H9 (cell line): ENCODE measurements around the gene GTF2B. TPM values are rescaled to one million over a fixed set of nuclear protein-coding genes. Genes with fewer than 3 reads are reported as not detected.
A peak's percentile ranks its signal among the peaks of the same experiment; 100 is the strongest.

Experiments
- DNase-seq: peaks from one replicate; pipeline ENCODE4 v3.0.0-alpha.2; 2017
- H2AFZ ChIP-seq: one replicate; pipeline ENCODE4 v1.6.1; 2013; ENCODE audit warnings: mild to moderate bottlenecking, low read length, control low read depth, moderate library complexity
- H2AK5ac ChIP-seq: 2 replicates; pipeline ENCODE4 v1.6.1; 2013; ENCODE audit warnings: low read length, control low read depth, mixed read lengths; ENCODE audit not compliant: insufficient read length
- H2BK120ac ChIP-seq: one replicate; pipeline ENCODE4 v1.6.1; 2013; ENCODE audit warnings: low read depth, mild to moderate bottlenecking, low read length, control low read depth, inconsistent platforms; ENCODE audit not compliant: poor library complexity, severe bottlenecking
- H2BK12ac ChIP-seq: 2 replicates; pipeline ENCODE4 v1.6.1; 2013; ENCODE audit warnings: low read length, control low read depth, mixed read lengths, low read depth; ENCODE audit not compliant: insufficient read length
- H2BK15ac ChIP-seq: 2 replicates; pipeline ENCODE4 v1.6.1; 2013; ENCODE audit warnings: low read depth, low read length, control low read depth
- H2BK20ac ChIP-seq: one replicate; pipeline ENCODE4 v1.6.1; 2013; ENCODE audit warnings: low read depth, mild to moderate bottlenecking, low read length, control low read depth, inconsistent platforms; ENCODE audit not compliant: poor library complexity, severe bottlenecking
- H2BK5ac ChIP-seq: 2 replicates; pipeline ENCODE4 v1.6.1; 2013; ENCODE audit warnings: low read length, control low read depth, mixed read lengths; ENCODE audit not compliant: insufficient read length
- H3K14ac ChIP-seq: 2 replicates; pipeline ENCODE4 v1.6.1; 2013; ENCODE audit warnings: low read length, control low read depth; ENCODE audit not compliant: insufficient read depth
- H3K18ac ChIP-seq: 2 replicates; pipeline ENCODE4 v1.6.1; 2013; ENCODE audit warnings: low read depth, mild to moderate bottlenecking, mixed read lengths, low read length, control low read depth; ENCODE audit not compliant: insufficient read length
- H3K23ac ChIP-seq: 2 replicates; pipeline ENCODE4 v1.6.1; 2013; ENCODE audit warnings: low read length, control low read depth, mixed read lengths, low read depth; ENCODE audit not compliant: insufficient read length
- H3K23me2 ChIP-seq: 2 replicates; pipeline ENCODE4 v1.6.1; 2013; ENCODE audit warnings: low read depth, mild to moderate bottlenecking, mixed read lengths, low read length, control low read depth; ENCODE audit not compliant: insufficient read length, poor library complexity, severe bottlenecking
- H3K27ac ChIP-seq: 2 replicates; pipeline ENCODE4 v1.5.1; 2013; ENCODE audit warnings: low read length, control low read depth, mixed read lengths, low read depth; ENCODE audit not compliant: insufficient read length
- H3K27me3 ChIP-seq: 2 replicates; pipeline ENCODE4 v1.6.1; 2013; ENCODE audit warnings: low read length, control low read depth, inconsistent platforms; ENCODE audit not compliant: insufficient read depth
- H3K4ac ChIP-seq: 2 replicates; pipeline ENCODE4 v1.6.1; 2013; ENCODE audit warnings: low read depth, mild to moderate bottlenecking, control low read depth, inconsistent platforms, low read length, moderate library complexity
- H3K4me1 ChIP-seq: 2 replicates; pipeline ENCODE4 v1.6.1; 2013; ENCODE audit warnings: low read length, control low read depth, inconsistent platforms; ENCODE audit not compliant: insufficient read depth
- H3K4me2 ChIP-seq: 2 replicates; pipeline ENCODE4 v1.6.1; 2013; ENCODE audit warnings: low read length, control low read depth, mixed read lengths; ENCODE audit not compliant: insufficient read length, insufficient read depth
- H3K56ac ChIP-seq: 2 replicates; pipeline ENCODE4 v1.6.1; 2013; ENCODE audit warnings: low read depth, mild to moderate bottlenecking, mixed read lengths, low read length, control low read depth; ENCODE audit not compliant: insufficient read length
- H3K79me1 ChIP-seq: 2 replicates; pipeline ENCODE4 v1.6.1; 2013; ENCODE audit warnings: low read depth, mild to moderate bottlenecking, moderate library complexity, low read length, control low read depth, inconsistent platforms; ENCODE audit not compliant: insufficient read depth, poor library complexity, severe bottlenecking
- H3K79me2 ChIP-seq: 2 replicates; pipeline ENCODE4 v1.6.1; 2013; ENCODE audit warnings: low read length, control low read depth, inconsistent platforms; ENCODE audit not compliant: insufficient read depth
- H3K9ac ChIP-seq: 2 replicates; pipeline ENCODE4 v1.6.1; 2013; ENCODE audit warnings: low read length, control low read depth, mixed read lengths; ENCODE audit not compliant: insufficient read length; ENCODE audit errors: extremely low read depth
- H3K9me3 ChIP-seq: one replicate; pipeline ENCODE4 v1.6.1; 2013; ENCODE audit warnings: low read depth, low read length, inconsistent platforms; ENCODE audit not compliant: control insufficient read depth
- H3T11ph ChIP-seq: one replicate; pipeline ENCODE4 v1.6.1; 2013; ENCODE audit warnings: mild to moderate bottlenecking, low read length, control low read depth, inconsistent platforms
- H4K20me1 ChIP-seq: one replicate; pipeline ENCODE4 v1.6.1; 2013; ENCODE audit not compliant: control insufficient read depth, insufficient read length, insufficient read depth
- H4K5ac ChIP-seq: 2 replicates; pipeline ENCODE4 v1.6.1; 2013; ENCODE audit warnings: low read depth, mild to moderate bottlenecking, mixed read lengths, low read length, control low read depth; ENCODE audit not compliant: insufficient read length
- H4K8ac ChIP-seq: replicated peaks from 2 replicates; pipeline ENCODE4 v1.6.1; 2013; ENCODE audit warnings: low read length, control low read depth, mixed read lengths, low read depth; ENCODE audit not compliant: insufficient read length
- H4K91ac ChIP-seq: 2 replicates; pipeline ENCODE4 v1.6.1; 2013; ENCODE audit warnings: low read depth, mild to moderate bottlenecking, moderate library complexity, mixed read lengths, low read length, control low read depth; ENCODE audit not compliant: insufficient read length
- H3K27ac Mint-ChIP-seq, 3 experiments: 2 replicates in 2 of 3; 3 replicates in 1 of 3; pipeline ENCODE4 v1.8.0; 2020 to 2021; ENCODE audit warnings: mixed read lengths in 3 of 3, mild to moderate bottlenecking in 1 of 3, moderate library complexity in 1 of 3
- H3K27me3 Mint-ChIP-seq: 2 replicates; pipeline ENCODE4 v1.8.0; 2021; ENCODE audit warnings: low read depth, mild to moderate bottlenecking, moderate library complexity, mixed read lengths
- H3K36me3 Mint-ChIP-seq, 3 experiments: 2 replicates in 2 of 3; 3 replicates in 1 of 3; pipeline ENCODE4 v1.8.0; 2020 to 2021; ENCODE audit warnings: low read depth in 3 of 3, mixed read lengths in 3 of 3; ENCODE audit not compliant: insufficient read depth in 1 of 3
- H3K4me1 Mint-ChIP-seq, 2 experiments: 2 replicates each; pipeline ENCODE4 v1.8.0; 2020; ENCODE audit warnings: mixed read lengths in 2 of 2
- H3K4me3 Mint-ChIP-seq, 2 experiments: 2 replicates in 1 of 2; 3 replicates in 1 of 2; pipeline ENCODE4 v1.8.0; 2020 to 2021; ENCODE audit warnings: mild to moderate bottlenecking in 2 of 2, mixed read lengths in 2 of 2, moderate library complexity in 1 of 2
- H3K9me3 Mint-ChIP-seq, 2 experiments: 2 replicates in 1 of 2; 3 replicates in 1 of 2; pipeline ENCODE4 v1.8.0; 2020; ENCODE audit warnings: mild to moderate bottlenecking in 2 of 2, mixed read lengths in 2 of 2, moderate library complexity in 1 of 2
- WGBS: extraction: QIAGEN DNeasy Blood & Tissue Kit; methylation state at CpG from one replicate; pipeline ENCODE4 v1.1.7; 2013; ENCODE audit warnings: missing lambda C conversion rate, low lambda C conversion rate, mixed read lengths; ENCODE audit not compliant: insufficient read length; ENCODE audit errors: extremely low coverage; 5-methylcytosine and 5-hydroxymethylcytosine counted together
- total RNA-seq: library from RNA; stranded (reverse); gene quantifications from 2 replicates; pipeline ENCODE4 v1.2.1, GENCODE V29; 2021
- TF ChIP-seq, protein P1 (sequence below): fragments of 200-600 bp; sonication (generic); conservative IDR thresholded peaks from 3 replicates; pipeline ENCODE4 v1.8.0; 2021; ENCODE audit warnings: antibody characterized with exemption, mild to moderate bottlenecking

Gene GTF2B
- total RNA-seq, 1 experiment from 2014 or later = 23.2 TPM

DNA sequence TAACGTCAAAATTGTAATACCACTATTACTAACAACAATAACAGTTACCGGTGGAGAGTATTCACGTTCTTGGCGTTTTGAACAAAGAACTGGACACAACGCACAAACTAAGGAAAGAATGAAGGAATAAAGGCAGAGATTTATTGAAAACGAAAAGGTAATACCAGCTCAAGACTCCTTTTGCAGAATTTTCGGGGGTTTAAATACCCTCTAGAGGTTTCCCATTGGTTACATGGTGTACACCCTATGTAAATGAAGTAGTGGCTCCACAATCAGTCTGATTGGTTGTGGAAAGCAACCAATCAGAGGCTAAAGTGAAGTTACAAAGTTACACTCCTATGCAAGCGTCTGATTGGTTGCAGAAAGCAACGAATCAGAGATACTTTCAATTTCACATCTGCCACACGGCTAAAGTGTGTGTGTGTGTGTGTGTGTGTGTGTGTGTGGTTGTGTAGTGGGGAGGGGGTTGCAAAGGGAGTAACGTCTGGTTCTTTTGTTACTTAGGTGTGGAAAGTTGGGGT, 1.1 kb upstream of the GTF2B start:
- Mint-ChIP-seq H3K27me3 (peaks cover 2% of the 10 kb centered on the region; the same call in 1 of the 2 replicates), H3K27ac (no peak overlapping the region), H3K36me3 (no peaks in the 10 kb centered on the region; a peak in 1 of 7 replicates), H3K4me3 (peak overlapping the region; percentile 12 to 97; a peak in 4 of 5 replicates), H3K9me3 (no peaks in the 10 kb centered on the region), H3K4me1 (peaks cover 13 to 20% of the 10 kb centered on the region in 2 experiments)
- H2BK5ac ChIP-seq = no peak overlapping the region
- DNase-seq = peak; percentile 43
- H2AFZ ChIP-seq = no peak overlapping the region
- no peak overlapping the region for H2BK15ac ChIP-seq
- H4K5ac ChIP-seq = no peak overlapping the region
- TF ChIP-seq, protein P1, sequence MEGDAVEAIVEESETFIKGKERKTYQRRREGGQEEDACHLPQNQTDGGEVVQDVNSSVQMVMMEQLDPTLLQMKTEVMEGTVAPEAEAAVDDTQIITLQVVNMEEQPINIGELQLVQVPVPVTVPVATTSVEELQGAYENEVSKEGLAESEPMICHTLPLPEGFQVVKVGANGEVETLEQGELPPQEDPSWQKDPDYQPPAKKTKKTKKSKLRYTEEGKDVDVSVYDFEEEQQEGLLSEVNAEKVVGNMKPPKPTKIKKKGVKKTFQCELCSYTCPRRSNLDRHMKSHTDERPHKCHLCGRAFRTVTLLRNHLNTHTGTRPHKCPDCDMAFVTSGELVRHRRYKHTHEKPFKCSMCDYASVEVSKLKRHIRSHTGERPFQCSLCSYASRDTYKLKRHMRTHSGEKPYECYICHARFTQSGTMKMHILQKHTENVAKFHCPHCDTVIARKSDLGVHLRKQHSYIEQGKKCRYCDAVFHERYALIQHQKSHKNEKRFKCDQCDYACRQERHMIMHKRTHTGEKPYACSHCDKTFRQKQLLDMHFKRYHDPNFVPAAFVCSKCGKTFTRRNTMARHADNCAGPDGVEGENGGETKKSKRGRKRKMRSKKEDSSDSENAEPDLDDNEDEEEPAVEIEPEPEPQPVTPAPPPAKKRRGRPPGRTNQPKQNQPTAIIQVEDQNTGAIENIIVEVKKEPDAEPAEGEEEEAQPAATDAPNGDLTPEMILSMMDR = no peak
- H3K23me2 ChIP-seq = no peaks in the 10 kb centered on the region
- no peak overlapping the region for H2AK5ac ChIP-seq
- H3K23ac ChIP-seq = no peak overlapping the region
- no peaks in the 10 kb centered on the region for H4K20me1 ChIP-seq
- H3K18ac ChIP-seq = no peak overlapping the region
- H3K79me1 ChIP-seq = no peaks in the 10 kb centered on the region
- H3K4me2 ChIP-seq = peak overlapping the region; percentile 76
- peaks cover 1% of the 10 kb centered on the region; the same call in 1 of the 2 replicates for H3K79me2 ChIP-seq
- no peak overlapping the region for H2BK120ac ChIP-seq
- no peaks in the 10 kb centered on the region for H3K9me3 ChIP-seq
- no peak overlapping the region for H3K56ac ChIP-seq
- H4K8ac ChIP-seq = no peak overlapping the region
- H2BK12ac ChIP-seq = no peak overlapping the region
- H3T11ph ChIP-seq = no peak overlapping the region
- no peak overlapping the region for H3K27ac ChIP-seq
- no peaks in the 10 kb centered on the region for H3K4me1 ChIP-seq
- no CpG with 5 or more reads among the region's 11 CpGs for WGBS
- H4K91ac ChIP-seq = no peak overlapping the region
- H3K4ac ChIP-seq = no peak overlapping the region
- no peak overlapping the region for H2BK20ac ChIP-seq
- no peak overlapping the region for H3K14ac ChIP-seq
- no peaks in the 10 kb centered on the region for H3K27me3 ChIP-seq
- H3K9ac ChIP-seq = no peak overlapping the region
